ENCODE results near the gene NDUFAF2.

The NDUFAF2 gene

GRCh38 chr5:61115968-61116367 is 171.0 kb downstream of the NDUFAF2 start:
- Histone ChIP-seq H3K4me3 (ENCODE audit: severe bottlenecking) (no peak overlapping the region), H3K4me1 (ENCODE audit: insufficient read depth, poor library complexity, severe bottlenecking) (no peaks in the 10 kb centered on the region), H3K27ac (ENCODE audit: poor library complexity, severe bottlenecking) (no peak overlapping the region), H3K9me3 (ENCODE audit: severe bottlenecking) (no peaks in the 10 kb centered on the region), H3K36me3 (ENCODE audit: low read depth) (no peaks in the 10 kb centered on the region), H3K27me3 (ENCODE audit: insufficient read depth, poor library complexity, severe bottlenecking) (no peaks in the 10 kb centered on the region)
- ATAC-seq (ENCODE audit: low read depth) (no peak), DNase-seq (ENCODE audit: low spot score) (no peak)
- no peak for TF ChIP-seq CTCF (IDR thresholded peaks at IDR 0.05; ENCODE audit: poor library complexity, severe bottlenecking)

- Histone ChIP-seq H3K4me1 (ENCODE audit: insufficient read depth, poor library complexity, severe bottlenecking) (no peaks in the 10 kb centered on the region), H3K4me3 (ENCODE audit: severe bottlenecking) (no peak overlapping the region), H3K27ac (ENCODE audit: poor library complexity, severe bottlenecking) (no peak overlapping the region), H3K36me3 (ENCODE audit: low read depth) (no peaks in the 10 kb centered on the region), H3K9me3 (ENCODE audit: severe bottlenecking) (no peaks in the 10 kb centered on the region), H3K27me3 (ENCODE audit: insufficient read depth, poor library complexity, severe bottlenecking) (no peaks in the 10 kb centered on the region)
- ATAC-seq (ENCODE audit: low read depth) (no peak), DNase-seq (ENCODE audit: low spot score) (no peak)
- TF ChIP-seq CTCF (IDR thresholded peaks at IDR 0.05; ENCODE audit: poor library complexity, severe bottlenecking): no peak
These were observed 174.1 kb downstream of the NDUFAF2 start for GRCh38 chr5:61119066-61119465.

- Histone ChIP-seq H3K27me3 (ENCODE audit: insufficient read depth, poor library complexity, severe bottlenecking) (no peaks in the 10 kb centered on the region), H3K36me3 (ENCODE audit: low read depth) (no peaks in the 10 kb centered on the region), H3K4me3 (ENCODE audit: severe bottlenecking) (no peak overlapping the region), H3K4me1 (ENCODE audit: insufficient read depth, poor library complexity, severe bottlenecking) (no peaks in the 10 kb centered on the region), H3K9me3 (ENCODE audit: severe bottlenecking) (no peaks in the 10 kb centered on the region), H3K27ac (ENCODE audit: poor library complexity, severe bottlenecking) (no peak overlapping the region)
- ATAC-seq (ENCODE audit: low read depth): no peak
- TF ChIP-seq CTCF (IDR thresholded peaks at IDR 0.05; ENCODE audit: poor library complexity, severe bottlenecking): no peak
- DNase-seq (ENCODE audit: low spot score): no peak
These were observed 175.5 kb downstream of the NDUFAF2 start for GRCh38 chr5:61120534-61120933.

- no peak for DNase-seq (ENCODE audit: low spot score)
- Histone ChIP-seq H3K36me3 (ENCODE audit: low read depth) (no peaks in the 10 kb centered on the region), H3K27ac (ENCODE audit: poor library complexity, severe bottlenecking) (no peak overlapping the region), H3K9me3 (ENCODE audit: severe bottlenecking) (no peaks in the 10 kb centered on the region), H3K4me3 (ENCODE audit: severe bottlenecking) (no peak overlapping the region), H3K27me3 (ENCODE audit: insufficient read depth, poor library complexity, severe bottlenecking) (no peaks in the 10 kb centered on the region), H3K4me1 (ENCODE audit: insufficient read depth, poor library complexity, severe bottlenecking) (no peaks in the 10 kb centered on the region)
- no peak for TF ChIP-seq CTCF (IDR thresholded peaks at IDR 0.05; ENCODE audit: poor library complexity, severe bottlenecking)
- no peak for ATAC-seq (ENCODE audit: low read depth)
These were observed 178.1 kb downstream of the NDUFAF2 start for GRCh38 chr5:61123145-61123544.

- DNase-seq (ENCODE audit: low spot score): no peak
- Histone ChIP-seq H3K36me3 (ENCODE audit: low read depth) (no peaks in the 10 kb centered on the region), H3K4me3 (ENCODE audit: severe bottlenecking) (no peak overlapping the region), H3K9me3 (ENCODE audit: severe bottlenecking) (no peaks in the 10 kb centered on the region), H3K27ac (ENCODE audit: poor library complexity, severe bottlenecking) (no peak overlapping the region), H3K4me1 (ENCODE audit: insufficient read depth, poor library complexity, severe bottlenecking) (no peaks in the 10 kb centered on the region), H3K27me3 (ENCODE audit: insufficient read depth, poor library complexity, severe bottlenecking) (no peaks in the 10 kb centered on the region)
- no peak for TF ChIP-seq CTCF (IDR thresholded peaks at IDR 0.05; ENCODE audit: poor library complexity, severe bottlenecking)
- no peak for ATAC-seq (ENCODE audit: low read depth)
These were observed 185.3 kb downstream of the NDUFAF2 start for GRCh38 chr5:61130289-61130688.

Data from RWPE2 (cell line).